ENCODE measurements around the gene SERPINA5. TPM values are rescaled to one million over a fixed set of nuclear protein-coding genes. Genes with fewer than 3 reads are reported as not detected.

Gene SERPINA5
- total and polyA plus RNA-seq, 2 of the 8 experiments (the other 6 are each of a cell fraction or from before 2014, with no cell fraction given): 1.8 to 1.9 TPM

- no peaks in the 10 kb centered on the region for H3K79me1 ChIP-seq (ENCODE audit: low read depth, low read length)
- no peak for TF ChIP-seq PHF8 (conservative IDR thresholded peaks at IDR 0.05; ENCODE audit: low read depth, low read length)
- no peak for TF ChIP-seq CHD1 (IDR thresholded peaks at IDR 0.05; ENCODE audit: low read depth, low read length)
- TF ChIP-seq GTF2F1 (IDR thresholded peaks at IDR 0.05; ENCODE audit: borderline replicate concordance, low read depth, low read length): no peak
- TF ChIP-seq SP4 (IDR thresholded peaks at IDR 0.05; ENCODE audit: low read length): no peak
- no peak for TF ChIP-seq RAD21 (IDR thresholded peaks at IDR 0.05 in 1 of 2, conservative IDR thresholded peaks at IDR 0.05 in 1 of 2; ENCODE audit: low read depth in 2 of 2, low read length in 2 of 2)
- H3K27ac ChIP-seq (ENCODE audit: low read depth, low read length): no peak overlapping the region
- H4K5ac ChIP-seq (ENCODE audit: insufficient read length, low read depth, low read length): no peak overlapping the region
- no peaks in the 10 kb centered on the region for H3K79me2 ChIP-seq (ENCODE audit: control insufficient read depth in 1 of 2, insufficient read depth in 2 of 2, low read length in 2 of 2)
- no peak overlapping the region for H3K9ac ChIP-seq (replicated peaks in 1 of 4; ENCODE audit: extremely low read depth in 1 of 4, low read depth in 3 of 4, low read length in 3 of 4)
- ChIA-PET CTCF (ENCODE audit: partially characterized antibody) (interaction anchor here (0.6 to 1.9 kb wide), 4 partner anchors 11 to 135 kb away, joined by 3 to 10 read pairs (median 4); no protein-coding TSS in a partner anchor), POLR2A (ENCODE audit: partially characterized antibody) (no interaction called here)
- no peak overlapping the region for H3K56ac ChIP-seq (replicated peaks; ENCODE audit: insufficient read length, low read depth, low read length)
- no peak overlapping the region for H2BK15ac ChIP-seq (ENCODE audit: low read length)
- no peak overlapping the region for H2BK12ac ChIP-seq (ENCODE audit: low read depth, low read length)
- FAIRE-seq: no peak
- no peaks in the 10 kb centered on the region for H3K4me1 ChIP-seq (replicated peaks in 1 of 4; ENCODE audit: control insufficient read depth in 3 of 4, insufficient read depth in 4 of 4, low read length in 3 of 4)
- no peak for DNase-seq (ENCODE audit: low read depth in 1 of 2, low spot score in 2 of 2)
- H3K23me2 ChIP-seq (ENCODE audit: low read depth, low read length): no peaks in the 10 kb centered on the region
- H3K27me3 ChIP-seq (replicated peaks in 1 of 4; ENCODE audit: control insufficient read depth in 3 of 4, extremely low read depth in 1 of 4, insufficient read depth in 3 of 4, low read length in 3 of 4): no peaks in the 10 kb centered on the region
- no peak overlapping the region for H3K4me3 ChIP-seq (ENCODE audit: extremely low read depth in 1 of 4, insufficient read depth in 2 of 4, low read depth in 3 of 4, low read length in 4 of 4)
- no peaks in the 10 kb centered on the region for H3K36me3 ChIP-seq (ENCODE audit: control insufficient read depth in 2 of 4, insufficient read depth in 4 of 4, low read length in 3 of 4)
- no peak overlapping the region for H3K4me2 ChIP-seq (ENCODE audit: insufficient read depth in 1 of 2, low read depth in 2 of 2, low read length in 2 of 2)
- no peaks in the 10 kb centered on the region for H3K9me3 ChIP-seq (ENCODE audit: insufficient read depth in 2 of 2, low read depth in 1 of 2, low read length in 1 of 2)
- no peak overlapping the region for H2AFZ ChIP-seq (ENCODE audit: low read length)
- no peak overlapping the region for H3K4ac ChIP-seq (replicated peaks; ENCODE audit: insufficient read length, low read depth, low read length)
- H3K18ac ChIP-seq (ENCODE audit: extremely low read depth, low read length): no peak overlapping the region
- H2BK5ac ChIP-seq (ENCODE audit: low read depth, low read length): no peak overlapping the region
- 79% methylated on average over 18 of the region's 20 CpGs; no CpG with 5 or more reads in 1 of the 2 experiments for WGBS, 2 experiments (ENCODE audit: extremely low coverage in 1 of 2, insufficient coverage in 1 of 2, insufficient read length in 1 of 2, insufficient replicate concordance in 2 of 2, low coverage in 1 of 2, low lambda C conversion rate in 2 of 2, missing lambda C conversion rate in 1 of 2)
- no peak overlapping the region for H3K23ac ChIP-seq (ENCODE audit: insufficient read length)
- no peak overlapping the region for H2BK20ac ChIP-seq (ENCODE audit: low read length)
- no peak overlapping the region for H3K14ac ChIP-seq (ENCODE audit: insufficient read length)
- no peak overlapping the region for H2BK120ac ChIP-seq (replicated peaks; ENCODE audit: low read depth, low read length)
- no peaks in the 10 kb centered on the region for H4K20me1 ChIP-seq (replicated peaks in 1 of 2; ENCODE audit: control insufficient read depth in 1 of 2, insufficient read depth in 2 of 2, low read length in 2 of 2)
- H2AK5ac ChIP-seq (ENCODE audit: low read depth, low read length): no peak overlapping the region
- H4K8ac ChIP-seq (ENCODE audit: extremely low read depth, insufficient read depth, low read length): peak overlapping the region; percentile 29; the same call in 1 of the 2 replicates
- H4K91ac ChIP-seq (replicated peaks; ENCODE audit: insufficient read length, low read length): no peak overlapping the region
Measured at GRCh38 chr14:94569381-94570001, 11.7 kb upstream of the SERPINA5 start.

All from H1 (cell line).